ENCODE measurements around the gene PLS3.
A peak's percentile ranks its signal among the peaks of the same experiment; 100 is the strongest.

Gene PLS3

DNA sequence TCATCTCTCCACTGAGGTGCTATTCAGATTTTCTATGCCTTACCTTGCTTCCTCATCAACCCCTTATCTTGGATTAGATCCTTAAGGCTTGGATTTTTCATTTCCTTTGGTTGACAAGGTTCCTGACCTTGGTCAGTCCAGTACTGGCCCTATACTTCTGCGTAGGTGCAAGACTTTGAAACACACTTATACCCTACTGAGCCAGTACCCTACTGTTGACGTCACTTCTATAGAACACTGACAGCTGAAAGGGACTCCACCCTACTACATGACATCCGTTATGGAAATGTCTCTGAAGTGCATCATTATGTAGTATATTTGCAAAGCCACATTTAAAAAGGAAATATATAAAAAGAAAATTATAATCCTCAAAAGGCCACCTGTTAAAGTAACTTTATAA is 12.0 kb upstream of the PLS3 start:
- no peak for DNase-seq (ENCODE audit: low read depth)
- H3K4me3 ChIP-seq (ENCODE audit: control insufficient read depth, low read depth, low read length): no peak overlapping the region
- no peak for TF ChIP-seq CTCF (IDR thresholded peaks at IDR 0.05; ENCODE audit: control insufficient read depth, insufficient read depth, low read depth, low read length, missing control alignments)

- DNase-seq (ENCODE audit: low read depth): no peak
- H3K4me3 ChIP-seq (ENCODE audit: control insufficient read depth, low read depth, low read length): no peak overlapping the region
- TF ChIP-seq CTCF (IDR thresholded peaks at IDR 0.05; ENCODE audit: control insufficient read depth, insufficient read depth, low read depth, low read length, missing control alignments): no peak
Observed at GRCh38 chrX:115553171-115553570, 7.8 kb upstream of the PLS3 start.

DNA sequence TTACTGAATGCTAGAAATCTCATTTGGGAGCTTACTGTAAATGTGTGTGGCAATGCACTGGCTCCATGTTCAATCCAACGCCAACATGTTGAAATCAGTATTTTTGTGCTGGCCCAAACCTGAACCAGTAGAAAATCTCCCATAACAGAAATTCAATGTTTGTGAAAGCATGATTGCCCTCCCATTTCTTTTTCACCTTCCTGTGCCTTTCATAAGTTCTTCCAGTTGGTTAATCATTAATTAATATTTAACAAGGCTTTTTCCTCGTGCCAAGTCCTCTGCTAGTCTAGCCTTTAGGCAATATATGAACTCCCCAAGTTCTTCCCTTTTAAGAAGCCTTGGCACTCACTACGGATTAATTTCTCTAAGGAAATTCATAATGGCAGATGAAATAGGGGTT is 1.3 kb upstream of the PLS3 start:
- H3K4me3 ChIP-seq (ENCODE audit: control insufficient read depth, low read depth, low read length): no peak overlapping the region
- DNase-seq (ENCODE audit: low read depth): no peak
- TF ChIP-seq CTCF (IDR thresholded peaks at IDR 0.05; ENCODE audit: control insufficient read depth, insufficient read depth, low read depth, low read length, missing control alignments): no peak

DNA sequence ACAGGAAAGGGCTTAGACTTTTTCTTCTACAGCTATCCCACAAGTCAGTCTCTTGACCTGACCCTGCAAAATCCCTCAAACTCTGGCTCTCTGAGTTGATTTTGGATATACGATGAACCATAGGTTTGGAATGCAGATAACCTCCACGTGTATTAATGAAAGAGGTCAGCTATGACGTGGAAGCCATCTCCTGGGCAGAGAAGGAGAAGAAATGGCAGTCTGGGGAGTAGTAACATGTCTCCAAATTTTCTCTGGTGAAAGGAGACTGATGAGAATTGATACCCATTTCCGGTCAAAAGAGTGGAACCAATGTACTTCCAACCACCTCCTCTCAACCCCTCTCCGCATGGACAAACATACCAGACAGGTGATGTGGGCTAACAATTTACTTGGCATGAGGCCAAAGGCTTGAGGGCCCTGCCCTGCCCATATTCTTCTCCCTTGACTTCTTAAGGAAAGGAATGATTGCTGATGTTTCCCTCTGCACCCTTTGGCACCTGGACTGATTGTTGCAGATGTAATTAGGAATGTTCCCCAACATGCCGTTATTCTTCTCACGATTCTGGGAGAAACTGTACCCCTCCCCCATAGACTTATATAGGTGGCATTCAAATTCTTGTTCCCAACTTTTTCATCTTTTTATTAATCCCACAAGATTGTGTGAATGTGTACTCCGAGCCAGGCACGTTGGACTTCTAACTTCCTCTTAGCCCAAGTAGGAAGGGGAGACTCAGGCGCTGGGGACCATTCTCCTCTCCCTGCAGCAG is 580 bp upstream of the PLS3 start:
- DNase-seq (ENCODE audit: low read depth): no peak
- TF ChIP-seq CTCF (IDR thresholded peaks at IDR 0.05; ENCODE audit: control insufficient read depth, insufficient read depth, low read depth, low read length, missing control alignments): no peak
- H3K4me3 ChIP-seq (ENCODE audit: control insufficient read depth, low read depth, low read length): peak overlapping the region; percentile 62

GRCh38 chrX:115561605-115562479 is 868 bp downstream of the PLS3 start:
- H3K4me3 ChIP-seq (ENCODE audit: control insufficient read depth, low read depth, low read length): peak overlapping the region; percentile 62
- DNase-seq (ENCODE audit: low read depth): no peak

DNA sequence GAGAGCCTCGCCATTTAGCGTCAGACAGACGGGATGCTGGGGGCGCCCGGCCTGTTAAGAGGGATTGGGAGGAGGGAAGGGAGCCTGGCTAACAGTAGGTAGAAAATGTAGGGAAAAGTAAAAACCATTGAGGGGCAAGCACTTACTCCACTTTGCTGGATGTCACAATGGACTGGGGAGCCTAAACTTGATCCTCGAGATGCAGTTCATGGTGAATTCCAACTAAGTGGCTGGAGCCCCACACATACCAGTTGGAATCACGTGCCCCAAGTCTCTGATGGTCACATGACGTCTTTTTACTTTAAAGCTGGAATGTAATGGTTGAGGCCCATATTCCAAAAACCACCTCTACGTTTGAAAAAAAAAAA is 1.5 kb downstream of the PLS3 start:
- peak overlapping the region; percentile 62 for H3K4me3 ChIP-seq (ENCODE audit: control insufficient read depth, low read depth, low read length)
- TF ChIP-seq CTCF (IDR thresholded peaks at IDR 0.05; ENCODE audit: control insufficient read depth, insufficient read depth, low read depth, low read length, missing control alignments): no peak
- DNase-seq (ENCODE audit: low read depth): no peak

More at GRCh38 chrX:115561605-115562479, 868 bp downstream of the PLS3 start:
- TF ChIP-seq CTCF (IDR thresholded peaks at IDR 0.05; ENCODE audit: control insufficient read depth, insufficient read depth, low read depth, low read length, missing control alignments): no peak

Measured in AG09309 (cell line).